GM21526 (cell line): ENCODE measurements around the gene MTIF2.
"Not testable (repeated sequence)": the region's sequence is repeated elsewhere in the genome, so short reads cannot be mapped to it uniquely, and the experiment has no call there.

Source experiments
- ATAC-seq: cut with Tn5 transposase; IDR thresholded peaks from one replicate; pipeline ENCODE4 v1.9.1; 2021; ENCODE audit warnings: moderate library complexity; ENCODE audit not compliant: unreplicated experiment, low FRiP score

Gene MTIF2, protein sequence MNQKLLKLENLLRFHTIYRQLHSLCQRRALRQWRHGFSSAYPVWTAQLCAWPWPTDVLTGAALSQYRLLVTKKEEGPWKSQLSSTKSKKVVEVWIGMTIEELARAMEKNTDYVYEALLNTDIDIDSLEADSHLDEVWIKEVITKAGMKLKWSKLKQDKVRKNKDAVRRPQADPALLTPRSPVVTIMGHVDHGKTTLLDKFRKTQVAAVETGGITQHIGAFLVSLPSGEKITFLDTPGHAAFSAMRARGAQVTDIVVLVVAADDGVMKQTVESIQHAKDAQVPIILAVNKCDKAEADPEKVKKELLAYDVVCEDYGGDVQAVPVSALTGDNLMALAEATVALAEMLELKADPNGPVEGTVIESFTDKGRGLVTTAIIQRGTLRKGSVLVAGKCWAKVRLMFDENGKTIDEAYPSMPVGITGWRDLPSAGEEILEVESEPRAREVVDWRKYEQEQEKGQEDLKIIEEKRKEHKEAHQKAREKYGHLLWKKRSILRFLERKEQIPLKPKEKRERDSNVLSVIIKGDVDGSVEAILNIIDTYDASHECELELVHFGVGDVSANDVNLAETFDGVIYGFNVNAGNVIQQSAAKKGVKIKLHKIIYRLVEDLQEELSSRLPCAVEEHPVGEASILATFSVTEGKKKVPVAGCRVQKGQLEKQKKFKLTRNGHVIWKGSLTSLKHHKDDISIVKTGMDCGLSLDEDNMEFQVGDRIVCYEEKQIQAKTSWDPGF

DNA sequence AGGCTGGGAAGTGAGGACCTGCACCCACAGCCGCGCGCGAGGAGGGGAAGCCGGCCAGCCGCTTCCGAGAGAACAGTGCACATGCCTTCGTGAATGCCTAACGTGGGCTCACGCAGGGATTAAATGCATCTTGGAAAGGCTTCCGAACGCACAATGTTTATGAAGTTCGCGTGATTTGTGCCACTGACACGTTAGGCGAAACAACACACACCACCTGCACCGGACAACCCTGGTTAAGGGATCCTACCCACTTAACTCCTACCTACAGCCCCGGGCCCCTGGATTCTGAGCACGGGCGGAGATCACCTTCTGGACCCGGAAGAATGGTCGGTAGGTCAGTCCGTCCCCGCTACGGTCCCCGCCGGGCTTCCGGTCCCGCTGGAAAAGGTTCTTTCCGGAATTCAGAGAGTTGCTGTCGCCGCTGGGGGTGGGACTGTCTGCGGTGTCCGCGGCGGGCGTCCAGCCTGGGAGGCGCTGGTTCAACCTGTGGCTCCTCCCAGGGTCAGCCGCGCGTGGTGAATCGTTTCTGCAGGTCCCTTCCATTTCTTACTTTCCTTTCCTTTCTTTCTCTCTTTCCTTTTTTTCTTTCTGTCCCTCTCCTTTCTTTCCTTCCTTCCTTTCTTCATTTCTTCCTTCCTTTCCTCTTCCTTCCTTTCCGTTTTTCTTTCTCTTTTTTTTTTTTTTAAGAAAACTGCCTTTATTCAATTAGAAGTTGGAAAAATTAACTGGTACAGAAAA is at the start of gene MTIF2:
MTIF2 (minus strand) TSS at position 325 of the 738 bp plus-strand sequence. CDS start 5,373 bp downstream, outside the sequence.
- peak; percentile 95 for ATAC-seq

DNA sequence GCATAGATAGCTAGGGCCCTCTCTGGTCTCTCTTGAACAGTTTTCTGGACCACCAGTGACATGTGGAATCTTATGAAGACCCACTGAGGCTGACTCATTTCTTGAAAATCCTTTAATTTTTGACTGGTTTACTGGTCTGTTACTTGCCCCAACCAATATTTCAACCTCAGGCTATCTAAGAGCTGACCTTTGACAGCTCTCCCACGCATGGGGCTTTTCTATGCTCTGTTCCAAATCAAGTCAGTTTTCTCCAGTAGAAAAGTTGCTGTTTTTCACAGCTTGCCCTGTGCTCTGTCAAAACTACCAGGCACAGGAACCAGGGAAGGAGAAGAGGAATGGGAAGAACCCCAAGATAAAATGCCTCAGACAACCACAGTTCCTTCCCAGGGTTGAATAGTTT is 46.0 kb upstream of the MTIF2 start:
- ATAC-seq, result no peak

DNA sequence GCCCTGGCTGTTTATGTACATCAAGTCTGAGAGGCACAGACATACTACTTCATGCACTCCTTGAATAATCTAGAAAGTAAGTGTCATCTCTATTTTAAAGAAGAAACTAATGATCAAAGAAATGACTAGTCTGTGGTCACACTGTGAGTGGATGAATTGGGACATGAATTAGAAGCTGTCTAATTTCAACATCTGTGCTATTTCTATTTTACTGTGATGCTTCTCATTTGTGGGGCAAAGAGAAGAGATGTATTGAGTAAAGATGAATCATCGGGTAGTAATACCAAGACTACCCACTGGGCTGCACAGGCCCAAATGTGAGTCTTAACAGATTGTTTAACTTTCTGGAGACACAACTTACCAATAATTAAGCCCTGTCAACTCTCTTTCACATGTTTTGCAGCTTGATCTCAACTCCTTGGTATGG is 42.4 kb upstream of the MTIF2 start:
- peak; percentile 85 for ATAC-seq

DNA sequence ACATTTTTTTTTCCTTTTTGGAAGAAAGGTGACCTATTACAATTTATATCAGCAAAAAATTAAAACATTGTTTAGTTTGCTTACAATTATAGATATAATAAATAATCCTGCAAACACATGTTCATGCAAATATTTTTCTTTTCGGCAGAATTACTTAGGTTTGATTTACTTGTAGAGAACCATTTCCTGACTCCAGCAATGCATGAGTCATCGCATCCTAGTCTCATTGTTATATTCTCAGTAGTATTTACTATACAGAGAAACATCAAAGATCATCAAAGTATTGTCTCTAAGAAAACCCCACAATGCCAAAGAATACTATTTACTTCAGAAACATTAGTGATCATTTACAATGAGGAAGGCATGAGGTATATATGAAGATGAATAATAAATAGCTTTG is 40.4 kb upstream of the MTIF2 start:
- ATAC-seq, result no peak

DNA sequence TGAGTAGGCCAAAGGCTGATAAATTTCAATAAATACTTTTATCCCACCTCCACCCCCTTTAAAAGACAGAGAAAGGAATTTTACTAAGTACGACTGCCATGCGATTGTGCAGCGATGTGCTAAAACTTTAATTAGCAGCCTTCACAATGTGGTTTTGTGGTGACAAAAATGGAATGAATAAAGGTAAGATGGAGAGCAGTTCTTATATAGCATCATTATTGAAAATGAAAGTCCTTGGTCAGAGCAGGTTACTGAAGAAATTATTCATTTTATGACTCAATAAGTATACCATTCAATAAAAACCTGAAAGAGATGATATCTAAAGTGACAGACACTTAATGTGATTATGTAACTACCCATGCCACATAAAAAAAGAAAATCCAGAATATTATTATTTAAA is 33.2 kb upstream of the MTIF2 start:
- ATAC-seq, result peak; percentile 71

DNA sequence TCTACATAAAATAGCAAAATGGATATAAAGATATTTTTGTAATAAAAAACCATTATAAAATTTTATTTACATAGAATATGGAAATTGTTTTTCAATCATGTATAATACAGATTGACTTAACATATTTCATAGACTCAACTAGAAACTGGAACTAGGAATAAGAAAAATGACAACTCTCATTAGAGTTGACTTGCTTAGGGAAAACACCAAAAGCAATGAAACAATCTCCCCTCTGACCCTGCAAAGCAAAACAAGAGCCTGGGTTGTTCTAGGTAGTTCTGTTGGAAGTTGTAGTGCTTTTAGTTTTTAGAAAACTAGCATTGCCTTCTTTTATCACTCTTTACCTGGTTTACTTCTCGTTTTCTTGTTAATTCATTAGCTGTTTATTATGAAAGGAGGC is 32.2 kb upstream of the MTIF2 start:
- ATAC-seq, result peak; percentile 56

DNA sequence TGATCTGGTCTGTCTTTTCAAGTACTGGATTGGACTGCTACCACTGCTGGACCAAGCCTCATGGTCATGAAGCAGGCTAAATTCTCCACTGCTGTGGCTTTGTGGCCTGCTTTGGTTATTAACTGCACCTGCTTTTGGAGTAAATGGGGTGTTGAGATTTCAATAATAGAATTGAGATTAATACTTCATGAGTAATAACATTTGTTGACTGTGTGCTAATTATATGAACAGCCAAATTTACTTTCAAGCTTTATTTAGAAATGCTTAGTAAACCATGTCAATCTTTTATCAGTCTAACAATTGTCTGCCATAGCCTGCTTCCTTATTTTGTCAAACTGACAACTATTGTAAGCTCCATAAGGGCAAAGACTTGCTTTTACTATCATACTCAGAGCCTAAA is 27.4 kb upstream of the MTIF2 start:
- ATAC-seq, result no peak

DNA sequence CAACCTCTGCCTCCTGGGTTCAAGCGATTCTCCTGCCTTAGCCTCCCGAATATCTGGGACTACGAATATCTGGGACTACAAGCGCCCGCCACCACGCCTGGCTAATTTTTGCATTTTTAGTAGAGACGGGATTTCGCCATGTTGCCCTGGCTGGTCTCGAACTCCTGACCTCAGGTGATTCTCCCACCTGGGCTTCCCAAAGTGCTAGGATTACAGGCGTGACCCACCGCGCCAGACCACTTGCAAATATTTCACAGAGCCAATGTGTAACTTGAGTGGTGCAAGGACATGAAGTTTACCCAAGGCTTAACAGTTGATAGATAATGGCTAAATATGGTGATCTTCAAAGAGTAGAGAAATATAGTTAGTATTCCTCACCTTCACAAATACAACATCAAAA is 14.1 kb upstream of the MTIF2 start:
- ATAC-seq, result no peak

DNA sequence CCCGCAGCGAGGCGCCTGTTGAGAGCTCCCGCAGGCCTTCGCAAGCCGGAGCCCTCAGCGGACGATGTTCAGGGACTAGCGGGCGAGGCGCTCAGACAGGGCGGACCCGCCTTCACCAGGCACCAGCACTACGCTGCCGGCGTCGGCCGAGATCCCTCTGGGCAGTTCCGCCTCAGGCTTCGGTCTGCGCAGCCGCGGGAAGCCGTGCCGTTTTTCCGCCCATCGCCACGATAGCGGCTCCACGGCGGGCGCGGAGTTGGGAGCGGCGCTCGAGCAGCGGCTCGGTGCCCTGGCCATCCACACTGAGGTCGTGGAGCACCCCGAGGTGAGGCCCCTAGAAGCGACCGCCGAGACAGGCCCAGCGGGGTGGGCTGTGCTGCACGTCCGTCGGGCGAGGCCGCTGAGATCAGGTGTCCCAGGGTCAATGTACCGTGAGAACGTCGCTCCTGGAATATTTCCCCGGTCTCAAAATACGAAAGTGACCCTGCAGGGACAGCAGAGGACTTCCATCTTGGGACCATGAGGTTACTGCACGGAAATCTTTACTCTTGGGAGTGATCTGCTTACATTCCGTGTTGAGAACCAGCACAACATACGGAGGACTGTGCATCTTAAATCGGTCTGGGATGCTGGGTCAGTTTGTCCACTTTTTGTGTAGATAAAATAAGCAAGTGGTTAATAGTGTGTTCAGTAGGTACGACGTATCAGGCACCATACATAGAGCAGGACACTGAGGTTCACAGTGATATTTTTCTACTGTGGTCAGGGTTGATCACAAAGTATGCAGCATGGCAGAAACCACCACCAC is 13.3 kb upstream of the MTIF2 start:
- ATAC-seq, result peak; percentile 100

DNA sequence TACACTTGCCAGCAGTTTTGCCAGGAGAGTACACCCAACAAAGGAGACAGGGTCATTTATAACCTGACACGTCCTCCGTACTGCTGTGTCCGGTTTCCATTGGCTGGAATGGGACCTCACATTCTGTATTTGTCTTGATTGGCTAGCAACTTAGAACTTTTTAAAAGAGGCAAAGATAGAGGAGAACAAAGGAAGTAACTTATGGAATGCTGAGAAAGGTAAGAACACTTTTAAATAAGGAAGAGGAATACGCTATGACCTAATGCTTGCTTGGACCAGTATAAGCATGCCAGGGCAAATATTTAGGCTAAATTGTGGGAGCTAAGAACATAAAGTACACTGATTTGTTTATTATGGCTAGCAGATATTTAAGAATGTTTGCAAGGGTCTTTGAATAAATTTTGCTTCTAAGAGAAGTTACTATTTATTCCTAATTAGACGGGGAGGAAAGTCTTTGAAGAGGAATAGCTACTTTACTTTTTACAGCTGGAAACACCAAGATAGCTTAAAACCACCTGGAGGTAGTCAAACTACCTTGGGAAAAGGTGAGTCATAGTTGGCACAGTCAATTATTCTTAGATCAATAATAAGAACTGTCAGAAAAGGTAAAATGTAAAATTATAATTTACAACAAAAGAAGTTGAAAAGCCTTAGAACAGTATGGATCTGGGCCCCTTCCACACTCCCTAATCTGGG is 12.0 kb upstream of the MTIF2 start:
- not testable (repeated sequence) for ATAC-seq

DNA sequence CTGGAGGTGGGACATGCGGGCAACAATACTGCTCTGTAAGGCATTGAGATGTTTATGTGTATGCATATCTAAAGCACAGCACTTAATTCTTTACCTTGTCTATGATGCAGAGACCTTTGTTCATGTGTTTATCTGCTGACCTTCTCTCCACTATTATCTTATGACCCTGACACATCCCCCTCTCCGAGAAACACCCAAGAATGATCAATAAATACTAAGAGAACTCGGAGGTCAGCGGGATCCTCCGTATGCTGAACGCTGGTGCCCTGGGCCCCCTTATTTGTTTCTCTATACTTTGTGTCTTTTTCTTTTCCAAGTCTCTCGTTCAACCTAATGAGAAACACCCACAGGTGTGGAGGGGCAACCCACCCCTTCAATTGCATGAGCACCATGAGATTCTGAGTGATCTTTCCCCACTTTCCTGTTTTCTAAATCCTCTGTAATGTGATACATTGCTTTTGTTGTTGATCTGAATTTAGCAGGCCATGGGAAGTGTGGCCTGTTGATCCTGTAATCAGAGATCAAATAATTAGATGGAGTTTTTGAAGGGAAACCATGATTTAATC is 10.9 kb upstream of the MTIF2 start:
- not testable (repeated sequence) for ATAC-seq

DNA sequence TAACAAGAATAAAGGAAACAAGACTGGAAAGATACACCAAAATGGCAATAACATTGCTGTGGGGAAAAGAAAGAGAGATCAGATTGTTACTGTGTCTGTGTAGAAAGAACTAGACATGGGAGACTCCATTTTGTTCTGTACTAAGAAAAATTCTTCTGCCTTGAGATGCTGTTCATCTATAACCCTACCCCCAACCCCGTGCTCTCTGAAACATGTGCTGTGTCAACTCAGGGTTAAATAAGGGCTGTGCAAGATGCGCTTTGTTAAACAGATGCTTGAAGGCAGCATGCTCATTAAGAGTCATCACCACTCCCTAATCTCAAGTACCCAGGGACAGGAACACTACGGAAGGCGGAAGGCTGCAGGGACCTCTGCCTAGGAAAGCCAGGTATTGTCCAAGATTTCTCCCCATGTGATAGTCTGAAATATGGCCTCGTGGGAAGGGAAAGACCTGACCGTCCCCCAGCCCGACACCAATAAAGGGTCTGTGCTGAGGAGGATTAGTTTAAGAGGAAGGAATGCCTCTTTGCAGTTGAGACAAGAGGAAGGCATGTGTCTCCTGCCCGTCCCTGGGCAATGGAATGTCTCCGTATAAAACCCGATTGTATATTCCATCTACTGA is 10.3 kb upstream of the MTIF2 start:
- ATAC-seq, result not testable (repeated sequence)

DNA sequence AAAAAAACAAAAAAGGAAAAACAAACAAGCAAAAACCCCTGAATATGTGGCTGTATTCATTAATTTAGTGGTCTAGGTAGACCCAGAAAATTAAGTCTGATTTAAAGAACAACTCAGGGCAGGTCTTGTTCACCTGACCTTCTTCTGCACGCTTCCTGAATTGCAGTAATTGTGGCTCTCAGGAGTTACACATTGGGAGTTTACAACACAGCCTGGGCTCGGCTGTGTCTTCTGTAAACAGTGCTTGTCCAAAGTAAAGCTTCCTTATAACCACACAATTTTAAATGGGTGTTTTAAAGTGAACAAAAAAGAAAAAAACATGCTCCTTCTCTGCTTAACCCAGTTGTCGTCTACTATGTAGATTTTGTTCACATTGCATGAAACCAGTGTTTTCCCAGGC is 8.3 kb upstream of the MTIF2 start:
- no peak for ATAC-seq

DNA sequence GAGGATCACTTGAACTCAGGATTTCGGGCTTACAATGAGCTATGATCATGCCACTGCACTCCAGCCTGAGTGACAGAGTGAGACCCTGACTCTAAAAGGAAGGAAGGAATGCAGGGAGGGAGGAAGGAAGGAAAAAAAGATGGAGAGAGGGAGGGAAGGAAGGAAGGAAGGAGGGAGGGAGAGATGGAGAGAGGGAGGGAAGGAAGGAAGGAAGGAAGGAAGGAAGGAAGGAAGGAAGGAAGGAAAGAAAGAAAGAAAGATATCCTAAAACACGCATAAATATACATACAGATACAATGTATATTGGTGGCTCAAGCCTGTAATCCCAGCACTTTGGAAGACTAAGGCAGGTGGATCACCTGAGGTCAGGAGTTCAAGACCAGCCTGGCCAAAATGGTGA is 5.3 kb upstream of the MTIF2 start:
- ATAC-seq, result not testable (repeated sequence)

DNA sequence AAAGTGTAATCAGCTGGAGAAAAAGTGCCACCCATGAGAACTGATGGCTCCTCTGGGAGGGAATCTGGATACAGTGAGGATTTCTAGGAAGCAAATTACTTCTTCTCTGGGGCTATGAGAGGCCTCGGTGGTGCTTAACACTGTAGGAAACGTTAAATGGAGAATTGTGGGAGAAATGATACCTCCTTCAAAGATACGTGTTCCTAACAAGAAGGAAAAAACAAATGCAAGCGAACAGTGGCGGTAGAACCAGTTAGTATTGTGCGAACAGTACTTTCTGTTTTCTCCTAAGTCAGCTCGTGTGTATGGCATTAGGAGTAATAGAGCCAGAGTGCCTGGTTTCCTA is 587 bp upstream of the MTIF2 start:
- no peak for ATAC-seq

DNA sequence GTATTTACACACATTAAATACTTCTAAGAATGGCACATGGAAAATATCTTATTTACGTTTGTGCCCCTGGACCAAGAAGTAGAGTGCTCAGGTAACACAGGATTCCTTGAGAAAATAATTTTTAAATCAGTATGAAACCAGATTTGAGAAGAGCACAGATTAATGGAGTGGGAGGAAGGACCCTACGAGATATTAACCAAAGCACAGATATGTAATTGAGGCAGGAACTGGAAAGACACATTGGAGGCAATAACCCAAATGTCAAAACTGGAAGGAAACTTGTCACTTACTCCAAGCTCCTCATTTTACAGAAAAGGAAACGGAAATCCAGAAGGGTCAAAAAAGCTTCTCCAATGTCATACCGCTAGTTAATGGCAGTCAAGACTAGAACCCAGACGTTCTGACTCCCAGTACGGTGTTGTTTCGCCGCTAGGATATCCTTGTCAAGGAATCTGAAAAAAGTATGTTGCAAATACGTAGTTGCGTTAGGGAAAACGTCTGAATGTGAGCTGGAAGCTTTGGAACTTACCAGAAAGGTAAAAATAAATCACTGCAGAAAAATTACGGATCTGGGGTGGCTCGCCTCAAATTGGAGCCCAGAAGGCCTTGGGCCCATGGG is 634 bp downstream of the MTIF2 start:
- no peak for ATAC-seq

DNA sequence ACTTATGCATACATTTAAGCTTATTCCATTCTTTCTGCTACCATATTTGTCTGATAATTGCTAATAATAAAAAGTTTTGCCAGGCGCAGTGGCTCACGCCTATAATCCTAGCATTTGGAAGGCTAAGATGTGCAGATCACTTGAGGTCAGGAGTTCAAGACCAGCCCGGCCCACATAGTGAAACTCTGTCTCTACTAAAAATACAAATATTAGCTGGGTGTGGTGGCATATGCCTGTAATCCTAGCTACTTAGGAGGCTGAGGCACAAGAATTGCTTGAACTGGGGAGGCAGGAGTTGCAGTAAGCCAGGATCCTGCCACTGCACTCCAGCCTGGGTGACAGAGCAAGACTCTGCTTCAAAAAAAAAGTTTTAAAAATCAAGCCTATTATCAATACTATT is 9.4 kb downstream of the MTIF2 start:
- ATAC-seq, result not testable (repeated sequence)

DNA sequence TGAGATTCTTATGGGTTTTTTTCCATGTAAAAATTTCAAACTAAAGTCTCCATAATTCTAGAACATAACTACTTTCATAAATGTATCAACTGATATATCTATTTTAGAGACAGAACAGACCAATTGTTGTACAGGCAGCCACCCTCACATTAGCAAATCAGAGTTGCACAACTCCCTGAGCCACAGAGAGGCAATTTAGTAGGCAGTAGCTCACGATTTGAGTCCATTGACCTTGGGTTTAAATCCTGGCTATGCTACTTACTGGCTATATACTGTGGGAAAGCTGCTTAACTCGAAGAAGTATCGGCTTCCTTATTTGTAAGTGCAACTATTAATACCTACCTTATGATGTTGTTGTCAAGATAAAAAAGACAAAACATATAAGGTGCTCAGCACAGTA is 16.2 kb downstream of the MTIF2 start:
- no peak for ATAC-seq

DNA sequence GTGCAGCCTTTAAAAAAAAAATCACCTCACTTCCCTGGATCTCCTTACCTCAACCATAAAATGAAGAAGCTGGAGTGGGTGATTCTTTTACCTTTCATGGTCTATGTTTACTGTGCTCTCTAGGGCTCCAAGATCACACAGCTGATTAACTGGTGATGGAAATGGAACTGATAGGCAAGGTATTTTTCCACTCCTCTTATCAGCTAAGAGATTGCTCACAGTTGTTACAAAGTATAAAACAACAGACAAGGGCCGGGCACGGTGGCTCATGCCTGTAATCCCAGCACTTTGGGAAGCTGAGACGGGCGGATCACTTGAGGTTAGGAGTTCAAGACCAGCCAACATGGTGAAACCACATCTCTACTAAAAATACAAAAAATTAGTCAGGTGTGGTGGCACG is 22.0 kb downstream of the MTIF2 start:
- no peak for ATAC-seq
